NCI-H226 (cell line): Measurements from ENCODE around the gene PTH1R.

Experiments used
- DNase-seq: peaks from one replicate; pipeline ENCODE4 v3.0.0-alpha.2; 2015

Gene PTH1R

DNA sequence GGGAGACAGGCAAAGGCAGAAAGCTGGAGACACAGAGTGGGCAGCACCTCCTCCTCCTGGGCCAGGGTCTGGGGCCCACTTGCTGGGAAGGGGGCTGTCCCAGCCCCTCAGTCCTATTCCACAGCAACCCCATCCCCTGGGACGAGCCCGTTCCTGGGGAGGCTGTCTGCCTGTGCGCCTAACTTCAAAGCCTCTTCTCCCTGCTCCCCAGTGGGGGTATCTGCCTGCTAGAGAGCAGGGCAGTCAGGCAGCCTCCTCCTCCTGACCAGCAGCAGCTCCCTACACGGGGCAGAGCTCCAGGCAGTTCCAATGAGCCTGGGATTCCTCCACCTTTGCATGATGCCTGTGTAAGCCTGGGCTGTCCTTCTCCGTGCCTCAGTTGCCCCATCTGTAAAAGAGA, 6.9 kb downstream of the PTH1R start:
- DNase-seq = no peak

DNA sequence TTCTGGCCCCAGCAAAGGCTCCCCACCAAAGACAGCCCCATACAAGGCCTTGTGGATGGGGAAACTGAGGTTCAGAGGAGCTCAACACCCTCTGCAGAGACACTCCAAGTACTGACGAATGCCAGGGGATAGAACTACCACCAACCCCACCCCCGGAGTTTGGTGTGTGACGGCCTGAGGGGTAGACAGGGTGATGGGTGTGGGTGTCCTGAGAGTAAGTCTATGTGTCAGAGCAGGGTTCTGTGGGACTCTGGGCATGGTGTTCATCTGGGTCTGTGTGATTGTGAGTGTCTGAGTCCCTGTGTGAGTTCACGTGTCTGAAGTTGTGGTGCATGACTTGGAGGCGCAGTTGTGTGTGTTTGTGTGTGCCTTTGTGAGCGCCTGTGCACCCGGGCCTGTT, 7.4 kb downstream of the PTH1R start:
- no peak for DNase-seq

DNA sequence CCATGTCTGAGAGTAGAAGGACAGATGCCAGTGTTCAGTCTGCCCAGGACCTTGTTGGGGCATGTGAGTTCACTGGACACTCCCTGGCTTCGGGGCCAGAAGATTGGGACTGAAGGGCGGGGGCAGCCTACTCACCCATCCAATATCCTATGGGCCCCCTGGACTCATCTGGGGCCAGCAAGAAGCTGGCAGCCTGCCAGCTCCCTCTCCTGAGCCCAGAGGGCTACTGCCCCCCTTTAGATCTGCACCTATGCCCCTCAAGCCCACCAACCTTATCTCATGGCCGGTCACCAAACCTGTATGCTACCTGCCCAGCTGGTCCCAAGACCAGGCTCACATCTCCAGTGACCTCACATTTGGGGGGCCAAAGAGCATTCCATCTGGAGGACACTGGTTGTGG, 8.1 kb downstream of the PTH1R start:
- DNase-seq = no peak

DNA sequence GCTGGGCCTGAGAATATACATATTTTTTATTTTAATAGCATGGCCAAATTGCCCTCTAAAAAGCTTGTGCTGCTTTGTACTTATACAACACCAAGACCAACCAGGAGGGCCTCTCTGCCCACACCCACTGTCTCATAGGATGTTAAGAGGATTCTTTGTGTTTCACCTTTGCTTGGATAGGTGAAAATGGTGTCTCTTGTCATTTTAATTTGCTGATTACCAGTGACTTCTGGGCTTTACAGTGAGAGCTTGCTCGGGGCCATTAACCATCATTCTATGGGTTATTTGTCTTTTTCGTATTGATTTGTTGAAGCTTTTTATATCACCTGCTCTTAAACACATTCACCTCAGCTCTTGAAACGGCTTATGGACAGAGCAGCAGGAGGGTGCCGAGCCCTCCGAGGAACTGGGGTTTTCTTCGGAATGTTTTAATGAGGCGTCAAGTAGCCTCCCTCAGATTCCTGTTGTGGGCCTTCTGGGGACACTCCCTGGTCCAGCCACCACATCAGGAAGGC, 10.5 kb downstream of the PTH1R start:
- DNase-seq = no peak

DNA sequence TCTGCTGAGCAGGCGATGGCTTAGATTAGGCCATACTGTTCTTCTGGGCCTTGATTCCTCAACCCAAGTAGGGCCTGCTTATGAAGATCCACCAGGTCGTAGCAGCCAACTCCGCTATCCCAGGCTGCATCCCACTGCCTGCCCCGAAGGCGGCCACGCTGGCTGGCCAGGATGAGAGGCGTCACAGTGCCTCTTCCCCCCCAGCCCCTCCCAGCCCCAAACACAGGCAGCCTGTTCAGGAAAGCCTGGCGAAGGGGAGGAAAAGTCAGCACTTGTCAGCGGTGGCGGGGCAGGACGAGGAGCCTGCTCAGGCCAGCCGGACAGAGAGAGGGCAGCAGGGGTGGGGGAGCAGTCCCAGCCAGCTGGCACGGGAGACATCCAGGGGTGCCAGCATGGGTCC, 11.2 kb downstream of the PTH1R start:
- DNase-seq = no peak

DNA sequence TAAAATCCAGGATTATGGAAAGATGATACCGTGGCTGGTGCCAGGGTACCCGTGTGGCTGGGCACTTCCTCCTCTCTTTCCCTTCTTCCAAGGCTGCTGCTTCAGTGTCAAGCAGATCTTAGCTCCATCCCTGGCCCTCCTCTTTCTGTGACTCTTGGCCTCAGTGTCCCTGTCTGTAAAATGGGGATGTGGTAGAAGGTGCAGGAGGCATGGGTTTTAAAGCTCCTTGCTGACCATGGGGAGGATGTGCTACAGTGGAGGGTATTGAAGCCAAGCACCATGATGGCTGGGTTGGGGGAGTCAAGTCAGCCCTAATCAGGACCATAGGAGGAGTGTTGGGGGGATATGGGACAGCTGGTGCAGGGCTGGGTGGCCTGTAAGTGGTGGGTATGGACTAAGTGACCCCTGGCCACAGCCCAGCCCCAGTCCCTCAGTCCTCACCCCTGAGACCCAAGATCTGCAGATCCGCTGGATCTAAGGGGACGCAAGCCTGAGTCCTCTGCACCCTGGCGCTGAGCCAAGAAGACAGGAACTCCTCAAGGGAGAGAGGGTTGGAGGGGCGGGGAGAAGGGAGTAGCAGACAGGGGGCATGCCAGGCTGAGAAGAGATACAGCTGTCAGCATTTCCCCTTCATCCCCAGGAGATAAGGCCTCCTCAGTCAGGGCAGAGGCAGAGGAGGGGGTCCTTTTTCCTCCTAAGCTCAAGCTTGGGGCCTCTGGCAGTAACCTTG, 12.0 kb downstream of the PTH1R start:
- no peak for DNase-seq

DNA sequence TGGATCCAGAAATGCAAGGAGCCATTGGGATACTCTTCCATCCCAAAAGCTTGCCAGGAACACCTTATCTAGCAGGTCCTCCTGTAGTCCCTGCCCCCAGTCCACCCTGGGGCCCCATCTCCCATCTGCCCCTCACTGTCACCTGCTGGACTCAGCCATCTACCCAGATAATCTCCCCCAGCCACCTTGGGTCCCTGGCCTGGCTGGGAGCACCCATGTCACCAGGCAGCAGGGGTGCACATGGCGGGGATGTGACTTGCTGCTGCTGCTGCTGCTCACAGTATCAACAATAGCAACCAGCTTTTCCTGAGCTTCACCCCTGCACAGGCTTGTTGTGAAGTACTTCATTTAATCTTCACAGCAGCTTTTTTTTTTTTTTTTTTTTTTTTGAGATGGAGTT, 12.6 kb downstream of the PTH1R start:
- DNase-seq = no peak

DNA sequence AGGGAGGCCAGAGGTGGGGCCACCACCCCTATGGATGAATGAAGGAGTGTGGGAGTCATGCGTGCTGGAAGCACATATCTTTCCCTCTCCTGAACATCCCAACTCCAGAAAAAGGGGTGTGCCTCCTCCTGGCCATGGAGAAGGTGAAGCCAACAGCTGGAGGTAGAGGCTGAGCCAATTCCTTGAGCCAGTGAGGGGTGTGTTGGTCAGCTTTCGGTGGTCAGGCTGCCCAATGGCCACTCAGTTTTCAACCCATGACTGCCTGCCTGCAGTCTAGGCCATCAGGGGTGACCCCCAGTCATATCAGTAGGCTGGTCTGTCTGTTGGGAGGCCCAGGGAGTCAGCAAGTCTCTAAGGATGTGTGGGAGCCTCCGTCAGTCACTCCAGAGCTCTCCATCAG, 13.6 kb downstream of the PTH1R start:
- DNase-seq = no peak

DNA sequence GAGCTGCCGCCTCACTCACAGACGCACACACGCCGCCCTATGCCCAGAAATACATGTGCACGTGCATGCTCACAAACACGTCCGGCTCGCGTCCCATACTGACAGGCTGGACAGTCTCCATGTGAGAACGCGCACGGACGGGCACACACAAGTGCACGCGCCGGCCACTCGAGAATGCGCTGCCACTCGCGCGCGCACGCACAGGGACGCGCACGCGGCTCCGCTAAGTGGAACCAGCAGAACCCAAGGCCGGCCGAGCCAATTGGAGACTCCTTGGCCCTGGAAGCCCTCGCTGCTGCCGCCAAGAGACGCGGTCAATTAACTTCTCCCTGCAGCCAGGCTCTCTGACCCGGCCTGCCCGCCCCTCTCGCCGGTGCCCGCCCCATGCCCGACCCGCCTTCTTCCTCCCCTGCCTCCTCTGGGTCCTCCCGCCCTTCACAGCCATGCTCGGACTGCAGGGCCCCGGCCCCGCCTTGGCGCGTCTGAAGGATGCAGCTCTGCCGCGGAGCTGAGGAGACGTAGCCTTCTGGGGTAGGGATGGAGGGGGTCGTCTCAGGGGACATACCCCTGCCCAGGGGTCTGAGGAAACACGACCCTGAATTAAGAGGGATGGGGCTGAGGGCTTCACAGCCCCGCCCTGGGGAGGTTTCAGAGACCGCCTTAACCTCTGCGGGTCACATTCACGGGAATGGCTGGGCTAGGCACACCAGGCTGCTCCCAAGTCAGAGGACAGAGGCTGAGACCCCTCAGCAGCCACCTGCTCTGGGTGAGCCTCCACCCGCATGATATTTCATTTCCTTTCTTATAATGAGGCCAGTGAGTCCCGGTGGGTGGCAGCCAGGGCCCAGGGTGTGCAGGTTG, 15.0 kb downstream of the PTH1R start:
- DNase-seq = peak; percentile 85

DNA sequence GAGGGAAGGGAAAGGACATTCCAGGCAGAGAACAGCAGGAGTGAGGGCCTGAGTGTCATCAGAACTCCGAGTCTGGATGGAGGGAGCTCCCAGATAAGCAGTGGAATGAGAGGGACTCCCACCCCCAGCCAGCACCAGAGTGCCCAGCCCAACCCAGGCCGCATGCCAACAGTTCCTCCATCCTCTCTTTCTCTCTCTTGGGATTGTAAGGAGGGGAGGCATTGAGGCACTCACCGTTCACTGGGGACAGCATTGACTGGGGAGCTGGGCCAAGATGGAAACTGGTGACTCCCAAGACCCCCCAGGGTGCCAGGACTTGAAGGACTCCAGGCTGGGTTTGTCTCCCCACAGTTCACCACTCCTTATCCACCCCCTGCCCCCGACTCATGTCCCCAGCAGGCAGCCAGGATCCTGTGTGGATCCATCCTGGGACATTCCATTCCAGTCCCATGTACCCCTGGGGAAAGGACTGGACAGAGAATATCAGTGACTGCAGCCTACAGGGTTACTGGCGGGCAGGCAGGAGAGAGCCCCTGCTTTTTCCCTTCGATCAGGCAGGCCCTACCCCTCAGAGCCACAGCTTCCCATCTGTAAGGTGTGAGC, 15.7 kb downstream of the PTH1R start:
- DNase-seq = no peak

DNA sequence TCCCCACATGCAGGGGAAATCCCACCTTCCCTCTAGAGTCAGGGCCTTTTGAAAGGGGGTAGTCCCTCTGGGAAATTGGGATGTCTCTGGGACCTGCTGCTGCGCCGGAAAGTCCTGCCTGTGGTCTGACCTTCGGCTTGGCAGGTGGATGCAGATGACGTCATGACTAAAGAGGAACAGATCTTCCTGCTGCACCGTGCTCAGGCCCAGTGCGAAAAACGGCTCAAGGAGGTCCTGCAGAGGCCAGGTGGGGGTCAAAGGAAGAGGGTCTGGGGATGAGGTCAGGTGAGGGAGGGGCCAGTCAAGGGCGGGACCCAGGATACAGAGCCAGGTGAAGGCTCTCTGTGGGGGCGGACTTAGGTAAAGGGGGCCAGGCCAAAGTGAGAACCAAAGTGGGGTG, 16.2 kb downstream of the PTH1R start:
- no peak for DNase-seq

DNA sequence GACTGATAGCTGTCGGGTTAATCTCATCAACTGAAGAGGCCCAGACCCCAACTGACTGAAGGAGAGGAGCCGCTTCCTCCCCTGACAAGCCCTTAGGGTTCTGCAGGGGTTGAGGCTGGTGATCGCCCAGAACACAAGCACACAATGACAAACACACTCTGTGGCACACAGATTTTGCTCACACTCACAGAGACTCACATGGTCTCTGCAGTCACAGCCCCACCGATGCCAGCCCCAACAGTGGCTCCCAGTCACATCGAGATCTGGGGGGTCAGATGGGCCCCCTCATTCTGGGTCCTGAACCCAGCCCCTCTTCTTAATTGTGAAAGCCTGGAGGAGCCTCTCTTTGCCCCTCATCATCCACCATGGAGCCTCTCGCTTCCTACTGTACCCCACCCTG, 16.7 kb downstream of the PTH1R start:
- no peak for DNase-seq

DNA sequence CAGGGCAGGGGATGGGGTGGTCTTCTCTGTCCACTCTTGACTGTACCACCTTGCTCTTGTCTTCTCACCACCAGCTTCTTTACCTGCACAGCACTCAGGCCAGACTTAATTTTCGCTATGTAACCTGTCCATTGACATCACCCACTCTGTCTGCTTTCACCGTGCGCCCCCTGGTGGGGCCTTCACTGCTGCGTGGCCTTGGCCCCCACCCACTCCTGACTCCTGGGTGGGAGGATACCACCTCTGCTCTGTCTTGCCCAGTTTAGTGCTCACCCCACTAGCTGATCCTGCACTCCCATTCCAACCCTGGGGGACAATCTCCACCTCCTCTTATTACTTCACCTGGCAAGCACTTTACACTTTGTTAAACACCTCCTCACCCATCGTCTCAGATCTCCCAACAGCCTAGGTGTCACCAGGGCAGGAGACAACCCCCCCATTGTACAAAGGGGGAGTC, 17.7 kb downstream of the PTH1R start:
- peak; percentile 48 for DNase-seq

DNA sequence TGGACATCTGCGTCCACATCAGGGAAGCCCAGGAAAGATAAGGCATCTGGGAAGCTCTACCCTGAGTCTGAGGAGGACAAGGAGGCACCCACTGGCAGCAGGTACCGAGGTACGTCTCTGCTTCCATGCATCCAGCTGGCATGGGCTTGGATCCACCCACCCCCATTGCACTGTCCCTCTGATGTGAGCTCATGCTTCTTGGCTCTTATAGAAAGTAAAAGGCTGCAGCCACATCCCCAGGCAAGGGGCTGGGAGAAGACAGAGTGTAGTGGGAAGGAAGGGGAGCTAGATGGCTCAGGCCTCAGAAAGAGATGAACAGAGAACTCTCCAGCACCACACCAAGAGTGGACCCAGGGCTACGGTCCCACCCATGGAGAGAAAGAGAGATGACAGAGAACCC, 18.2 kb downstream of the PTH1R start:
- no peak for DNase-seq

DNA sequence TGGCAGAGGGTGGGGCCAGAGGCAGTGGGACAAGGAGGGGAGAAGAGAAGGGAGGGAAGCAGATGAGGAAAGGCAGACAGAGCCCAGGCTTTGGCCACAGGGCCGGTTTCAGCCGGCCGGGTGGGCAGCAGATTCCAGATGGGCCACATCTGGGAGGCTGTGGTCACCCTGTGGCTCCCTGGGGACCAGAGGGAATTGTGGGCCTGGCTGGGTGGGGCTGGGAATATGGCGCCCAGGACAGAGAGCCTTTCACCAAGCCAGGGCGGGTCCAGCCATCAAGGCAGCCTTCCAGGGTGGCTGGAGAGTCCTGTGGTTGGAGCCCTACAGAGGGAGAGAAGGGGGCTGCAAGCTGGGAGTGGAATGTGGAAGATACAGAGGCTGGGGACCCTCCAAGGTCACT, 18.9 kb downstream of the PTH1R start:
- DNase-seq = no peak

DNA sequence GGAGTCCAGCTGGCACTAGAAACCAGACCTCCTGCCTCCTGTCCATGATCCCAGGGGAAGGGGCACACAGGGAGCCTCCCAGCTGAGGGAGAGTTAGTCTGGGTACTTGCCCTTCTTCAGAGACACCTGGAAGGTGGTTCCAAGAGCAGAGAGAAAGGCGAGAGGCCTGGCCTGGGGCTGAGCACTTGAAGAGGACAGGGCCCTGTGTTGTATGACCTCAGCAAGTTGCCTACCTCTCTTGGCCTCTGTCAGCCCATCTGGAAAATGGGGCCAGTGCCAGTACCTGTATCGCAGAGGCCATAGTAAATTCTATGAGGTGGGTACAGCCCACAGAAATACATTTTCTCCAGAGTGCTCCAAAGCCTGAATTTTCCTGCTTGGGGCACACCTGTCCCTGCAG, 19.5 kb downstream of the PTH1R start:
- DNase-seq = no peak

DNA sequence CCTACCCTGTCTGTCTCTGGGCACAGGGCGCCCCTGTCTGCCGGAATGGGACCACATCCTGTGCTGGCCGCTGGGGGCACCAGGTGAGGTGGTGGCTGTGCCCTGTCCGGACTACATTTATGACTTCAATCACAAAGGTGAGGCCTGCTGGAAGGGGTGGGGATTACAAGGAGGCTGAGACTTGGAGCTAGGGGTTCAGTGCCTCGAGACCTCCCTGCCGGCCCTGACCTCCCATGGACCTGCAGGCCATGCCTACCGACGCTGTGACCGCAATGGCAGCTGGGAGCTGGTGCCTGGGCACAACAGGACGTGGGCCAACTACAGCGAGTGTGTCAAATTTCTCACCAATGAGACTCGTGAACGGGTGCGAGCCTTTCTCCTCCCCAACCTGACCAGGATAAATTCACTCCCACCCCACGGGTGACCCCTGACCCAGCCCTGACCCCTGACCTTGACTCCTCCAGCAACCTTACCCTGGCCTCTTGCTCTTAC, 20.4 kb downstream of the PTH1R start:
- no peak for DNase-seq

DNA sequence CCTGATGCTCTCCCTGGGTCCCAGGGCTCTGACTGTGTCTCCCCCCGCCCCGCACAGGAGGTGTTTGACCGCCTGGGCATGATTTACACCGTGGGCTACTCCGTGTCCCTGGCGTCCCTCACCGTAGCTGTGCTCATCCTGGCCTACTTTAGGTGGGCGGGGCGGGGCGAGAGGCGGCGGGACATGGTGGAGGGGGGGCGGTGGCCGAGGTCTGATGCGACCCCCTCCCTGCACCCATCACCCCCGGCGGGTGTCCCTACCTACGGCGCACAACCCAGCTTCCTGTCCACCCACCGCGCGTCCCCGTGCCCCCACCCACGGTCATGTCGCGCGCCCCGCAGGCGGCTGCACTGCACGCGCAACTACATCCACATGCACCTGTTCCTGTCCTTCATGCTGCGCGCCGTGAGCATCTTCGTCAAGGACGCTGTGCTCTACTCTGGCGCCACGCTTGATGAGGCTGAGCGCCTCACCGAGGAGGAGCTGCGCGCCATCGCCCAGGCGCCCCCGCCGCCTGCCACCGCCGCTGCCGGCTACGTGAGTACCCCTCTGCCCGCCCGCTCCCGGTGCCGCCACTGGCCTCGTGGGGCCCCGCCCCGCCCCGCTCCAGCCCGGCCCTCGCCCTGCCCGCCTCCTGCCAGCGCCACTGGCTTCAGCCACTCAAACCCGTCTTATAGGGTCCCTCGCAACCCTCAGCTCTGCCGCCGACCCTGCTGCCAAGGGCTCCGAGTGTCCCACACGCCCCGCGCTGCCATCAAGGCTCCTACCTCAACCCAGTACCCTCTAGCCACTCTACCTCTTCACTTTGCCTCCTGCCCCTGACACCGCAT, 21.0 kb downstream of the PTH1R start:
- no peak for DNase-seq

DNA sequence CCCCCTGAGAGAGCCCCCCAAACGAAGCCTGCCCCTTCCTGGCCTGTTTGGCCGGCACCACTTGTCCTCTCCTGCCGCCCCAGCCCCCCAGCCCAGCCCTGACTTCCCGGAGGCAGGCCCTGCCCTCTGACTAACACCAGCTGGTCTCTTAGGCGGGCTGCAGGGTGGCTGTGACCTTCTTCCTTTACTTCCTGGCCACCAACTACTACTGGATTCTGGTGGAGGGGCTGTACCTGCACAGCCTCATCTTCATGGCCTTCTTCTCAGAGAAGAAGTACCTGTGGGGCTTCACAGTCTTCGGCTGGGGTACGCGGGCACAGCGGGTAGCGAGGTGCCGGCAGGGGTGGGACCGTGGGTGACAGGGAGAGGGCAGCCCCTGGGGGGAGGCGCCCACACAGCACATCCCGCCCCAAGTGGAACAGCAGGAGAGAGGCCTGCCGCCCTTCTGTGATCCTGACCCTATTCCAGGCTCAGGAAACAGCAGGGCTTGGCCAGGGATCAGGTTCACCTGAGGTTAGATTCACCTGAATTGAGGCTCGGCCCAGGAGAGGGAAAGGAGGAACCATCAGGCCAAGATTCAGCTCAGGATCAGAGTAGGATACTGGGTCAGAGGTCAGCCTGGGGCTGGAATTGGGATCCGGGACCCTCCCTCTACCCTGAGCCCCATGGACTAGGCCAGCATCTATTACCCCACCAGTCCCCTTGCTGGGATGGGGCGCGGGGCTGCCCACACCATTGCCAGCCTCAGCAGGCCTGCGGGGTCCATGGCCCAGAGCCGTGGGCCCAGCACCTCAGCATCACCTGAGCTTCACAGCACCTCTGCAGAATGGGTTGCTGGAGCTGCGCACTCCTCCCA, 21.9 kb downstream of the PTH1R start:
- DNase-seq = no peak

DNA sequence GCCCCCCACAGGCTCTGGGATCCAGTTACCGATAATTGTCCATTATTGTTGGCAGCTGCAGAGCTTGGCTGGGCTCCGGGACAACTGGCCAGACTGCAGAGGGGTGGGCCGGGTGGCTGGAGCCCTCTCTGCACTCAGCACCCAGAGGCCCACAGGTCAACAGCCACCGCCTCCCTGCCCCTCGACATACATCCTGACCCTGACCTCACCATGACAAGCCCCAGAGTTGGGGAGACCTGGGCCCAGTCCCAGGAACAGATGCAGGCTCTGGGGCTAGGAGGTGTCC, 22.4 kb downstream of the PTH1R start:
- DNase-seq = no peak

DNA sequence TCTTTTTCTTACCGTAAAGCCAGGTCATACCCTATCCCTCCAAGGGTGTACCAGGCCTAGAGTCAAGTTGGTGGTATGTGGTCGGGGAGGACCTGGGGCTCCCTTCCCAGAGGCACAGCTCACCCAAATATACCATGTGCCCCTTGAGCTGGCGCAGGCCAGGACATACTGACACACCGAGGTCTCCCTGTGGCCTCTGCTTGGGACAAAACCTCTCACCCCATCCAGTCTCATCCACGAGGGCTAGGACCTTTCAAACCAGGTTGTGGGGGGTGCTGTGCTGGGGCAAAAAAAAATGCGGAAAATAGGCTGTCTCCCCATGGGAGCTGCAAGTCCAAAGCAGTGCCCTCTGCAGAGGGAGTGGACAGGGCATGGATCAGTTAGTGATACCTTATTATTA, 22.8 kb downstream of the PTH1R start:
- no peak for DNase-seq

DNA sequence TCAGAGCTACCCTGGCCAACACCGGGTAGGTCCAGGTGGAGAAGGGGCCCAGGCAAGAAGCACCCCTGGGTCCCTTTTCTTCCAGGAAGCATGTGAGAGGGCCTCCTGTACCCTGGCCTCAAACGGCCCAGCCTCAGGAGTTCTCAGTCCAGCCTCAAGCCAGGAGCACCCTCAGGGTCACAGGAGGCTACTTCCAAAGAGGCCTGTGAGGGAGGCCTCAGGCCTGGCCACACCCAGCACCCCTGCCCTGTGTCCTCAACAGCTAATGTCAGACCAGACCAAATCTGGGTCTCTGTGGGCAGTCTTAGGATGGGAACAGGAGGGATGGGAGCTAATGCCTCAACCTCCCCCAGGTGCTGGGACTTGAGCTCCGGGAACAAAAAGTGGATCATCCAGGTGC, 23.5 kb downstream of the PTH1R start:
- no peak for DNase-seq
